NCI-H2196 (cell line): ENCODE measurements around the gene ESRRG.

ENCODE experiments used
- DNase-seq: peaks from one replicate; lab custom pipeline; 2025; ENCODE audit not compliant: unreplicated experiment; lab: John Stamatoyannopoulos, UW

ESRRG gene

GRCh38 chr1:216632980-216633379 is 90.2 kb downstream of the ESRRG start:
- DNase-seq = no peak

DNA sequence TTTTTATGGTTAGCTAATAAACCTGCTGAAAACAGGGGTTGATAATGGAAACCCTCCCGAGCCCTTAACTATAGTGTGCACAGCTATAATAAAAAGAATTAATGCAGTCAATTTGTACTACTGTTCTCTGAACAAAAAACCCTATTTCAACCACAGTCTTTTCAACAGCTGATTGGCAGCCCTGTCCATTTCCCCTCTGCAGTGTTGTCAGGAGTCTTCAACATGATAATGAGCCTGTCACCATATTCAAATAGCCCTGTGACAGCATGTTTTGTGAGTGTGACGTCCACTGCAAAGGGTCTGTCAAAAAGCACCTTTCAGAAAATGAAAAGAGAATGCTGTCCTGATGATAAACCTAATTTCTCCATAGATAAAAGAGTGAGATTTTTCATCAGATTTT is 92.7 kb downstream of the ESRRG start:
- no peak for DNase-seq

DNA sequence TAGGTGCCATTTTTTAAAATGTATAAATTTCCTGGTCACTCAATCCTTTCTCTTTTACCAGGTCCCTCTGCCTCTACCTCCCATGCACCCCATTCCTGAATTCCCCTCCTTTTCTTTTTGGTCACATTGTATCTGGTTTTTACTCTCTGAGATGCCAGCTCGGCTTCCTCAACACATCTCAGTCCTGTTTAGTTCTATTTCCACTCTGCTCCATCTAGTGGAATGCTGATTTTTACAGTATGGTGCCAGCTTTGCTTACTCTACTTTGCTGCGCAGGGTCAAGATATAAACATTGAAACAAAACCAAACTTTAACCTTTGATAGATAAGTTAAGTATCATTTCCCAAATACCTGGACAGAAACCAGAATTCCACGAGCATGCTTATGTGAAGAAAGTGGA is 96.0 kb downstream of the ESRRG start:
- no peak for DNase-seq

- no peak for DNase-seq
Observed at GRCh38 chr1:216626394-216627067, 96.7 kb downstream of the ESRRG start.

- no peak for DNase-seq
Observed at GRCh38 chr1:216621536-216621935, 101.7 kb downstream of the ESRRG start.

DNA sequence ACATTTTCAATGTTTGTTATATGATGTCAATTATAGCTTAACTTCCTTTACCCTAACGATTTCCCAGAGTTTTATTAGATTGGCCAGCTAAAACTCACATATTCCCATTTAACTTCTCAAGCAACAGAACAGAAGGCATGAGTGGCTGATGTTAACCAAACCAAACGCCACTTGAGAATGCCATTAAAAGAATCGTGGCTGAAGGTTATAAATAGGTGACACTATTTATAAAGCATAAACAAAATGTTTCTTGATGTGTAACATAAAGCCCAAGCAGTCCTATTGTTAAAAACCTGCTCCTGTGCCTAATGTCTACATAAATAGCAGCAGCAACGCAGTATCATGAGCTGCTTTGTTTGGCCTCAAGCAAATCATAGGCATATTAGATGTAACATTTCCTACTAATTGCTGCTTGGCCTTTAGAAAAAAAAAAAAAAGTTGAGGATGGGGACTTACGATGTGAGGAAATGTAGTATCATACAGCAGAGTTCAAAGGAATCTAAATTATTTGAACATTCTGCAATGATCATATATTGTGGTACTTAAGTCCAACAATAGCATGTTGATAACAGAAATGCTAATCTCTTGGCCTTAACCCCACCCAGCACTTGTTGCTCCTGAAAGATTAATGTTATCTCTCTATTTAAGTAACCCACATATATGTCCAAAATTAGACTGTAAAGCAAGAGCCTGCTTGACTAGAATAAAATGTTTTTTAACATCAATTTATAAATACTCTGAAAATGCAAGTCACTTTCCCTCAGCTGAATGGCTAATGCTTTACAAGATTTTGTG is 106.0 kb downstream of the ESRRG start:
- DNase-seq = no peak

DNA sequence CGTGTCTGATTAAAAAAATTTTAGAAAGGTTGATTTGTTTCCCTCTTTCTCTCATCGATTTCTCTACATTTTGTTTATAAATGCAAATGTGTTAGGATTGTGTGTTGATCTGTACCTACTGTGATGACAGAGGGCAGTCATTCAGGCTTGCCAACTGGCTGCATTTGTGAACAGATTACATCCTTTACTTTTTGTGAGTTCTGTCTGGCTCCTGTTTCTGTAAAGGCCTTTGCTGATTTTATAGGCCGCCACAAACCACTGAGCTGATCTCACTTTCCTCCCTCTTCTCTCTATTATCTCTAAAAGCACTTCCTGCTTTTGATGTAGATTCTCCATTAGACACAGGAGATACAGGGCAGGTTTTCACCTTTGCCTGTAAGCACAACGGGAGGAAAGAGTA is 106.8 kb downstream of the ESRRG start:
- no peak for DNase-seq

- DNase-seq = no peak
Observed at GRCh38 chr1:216614011-216614934, 109.0 kb downstream of the ESRRG start.

- DNase-seq = no peak
Observed at GRCh38 chr1:216612291-216612690, 110.9 kb downstream of the ESRRG start.

GRCh38 chr1:216607067-216607697 is 116.0 kb downstream of the ESRRG start:
- DNase-seq = no peak

DNA sequence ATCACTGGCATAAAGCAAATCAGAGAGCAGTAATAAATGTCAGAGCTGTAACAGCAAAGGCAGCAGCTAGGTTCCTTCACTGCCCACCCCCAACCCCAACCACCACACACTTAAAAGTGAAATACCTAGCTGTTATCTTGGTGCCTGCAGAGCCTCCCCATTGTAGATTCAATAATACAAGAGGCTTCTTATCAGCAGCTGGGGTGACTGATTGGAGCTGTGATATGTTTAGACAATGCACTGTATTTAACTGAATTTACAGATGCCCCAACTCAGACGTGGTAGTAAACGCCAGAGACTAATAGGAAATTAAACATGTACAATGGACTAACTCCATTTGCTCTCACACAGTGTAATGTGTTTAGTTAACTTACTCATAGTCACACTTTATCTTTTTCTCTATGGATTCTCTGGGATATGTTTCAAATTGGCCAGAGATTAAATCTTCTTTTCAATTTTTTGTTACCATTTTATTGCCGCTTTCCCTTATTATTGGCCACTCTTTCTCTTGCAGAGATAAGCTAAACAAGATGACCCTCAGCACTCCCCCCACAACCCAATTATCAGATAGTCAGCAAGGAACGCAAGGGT is 117.1 kb downstream of the ESRRG start:
- DNase-seq = no peak

DNA sequence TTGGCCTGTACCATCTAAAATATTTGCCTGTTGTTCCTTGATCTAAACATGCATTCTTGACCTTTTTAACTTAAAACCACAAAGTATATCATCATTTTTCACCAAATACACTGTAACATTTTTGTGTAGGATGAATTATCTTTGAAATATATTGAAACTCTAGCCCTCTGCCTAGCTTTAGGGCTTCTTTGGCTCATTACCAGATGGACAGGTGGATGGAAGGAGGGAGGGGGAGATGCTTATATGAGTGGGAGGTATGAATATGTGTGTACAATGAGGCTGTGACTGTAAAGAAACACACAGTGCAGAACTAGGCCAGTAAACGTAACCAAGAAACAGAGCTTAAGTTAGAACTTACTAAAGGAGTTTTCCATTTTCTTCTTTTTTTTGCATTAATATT is 118.5 kb downstream of the ESRRG start:
- DNase-seq = no peak

DNA sequence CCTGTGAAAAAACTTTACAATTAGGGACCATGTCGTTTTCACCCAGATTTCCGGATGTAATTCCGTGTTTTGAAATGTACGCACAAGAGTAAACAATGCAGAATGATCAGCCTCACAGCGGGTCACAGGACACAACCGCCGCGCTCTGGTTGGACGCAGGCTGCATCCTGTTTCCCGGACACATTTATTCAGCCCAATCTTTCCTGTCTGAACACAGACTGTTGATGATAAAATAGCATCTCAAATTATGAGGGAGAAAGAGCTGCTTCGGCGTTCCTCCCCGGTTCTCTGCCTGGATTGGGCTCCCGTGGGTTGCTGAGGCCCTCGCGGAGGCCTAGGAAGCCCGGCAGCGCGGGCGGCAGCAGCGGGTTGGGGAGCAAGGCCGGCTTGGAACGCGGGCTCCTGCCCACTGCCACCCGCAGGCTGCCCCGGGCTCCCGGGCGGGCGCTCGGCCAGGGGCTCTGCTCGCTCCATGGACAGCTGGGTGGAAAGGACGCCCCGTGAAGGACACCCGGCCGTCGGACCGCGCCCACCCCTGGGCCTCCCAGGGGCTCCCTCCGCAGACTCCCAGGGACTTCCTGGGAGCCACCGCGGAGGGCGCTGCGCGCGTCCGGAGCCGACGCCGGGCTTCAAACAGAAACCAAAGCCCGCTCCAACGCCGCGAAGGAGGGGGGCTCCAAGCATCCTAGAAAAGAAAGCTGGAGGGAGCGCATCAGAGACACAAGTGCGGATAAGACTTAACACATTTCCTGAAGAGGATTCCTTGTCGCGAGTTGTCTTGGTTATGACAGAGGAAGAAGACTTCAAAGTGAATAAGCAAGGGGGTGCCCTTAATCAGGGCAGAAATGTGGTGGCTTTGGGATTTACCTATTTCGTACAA is 122.3 kb downstream of the ESRRG start:
- DNase-seq = peak; percentile 79

GRCh38 chr1:216599851-216600250 is 123.4 kb downstream of the ESRRG start:
- no peak for DNase-seq

DNA sequence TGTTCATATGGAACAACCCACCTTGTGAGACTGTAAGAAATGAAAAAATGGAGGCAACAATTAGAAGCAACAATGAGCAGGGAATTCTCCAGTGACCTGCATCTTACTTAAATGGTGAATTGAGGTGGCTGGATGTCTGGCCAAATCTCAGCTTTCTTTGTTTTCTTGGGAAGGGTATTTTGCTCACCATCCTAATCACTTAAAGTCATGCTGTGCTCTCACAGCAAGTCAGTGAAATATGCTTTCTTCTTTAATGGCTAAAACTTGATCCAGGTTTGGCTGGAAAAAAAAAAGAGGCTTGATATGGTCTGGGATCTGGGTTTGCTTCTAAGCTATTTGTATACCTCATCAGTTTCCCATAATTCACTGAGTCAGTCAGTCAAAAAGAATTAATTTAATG is 124.8 kb downstream of the ESRRG start:
- no peak for DNase-seq

GRCh38 chr1:216596281-216596862 is 126.9 kb downstream of the ESRRG start:
- no peak for DNase-seq

- no peak for DNase-seq
Observed at GRCh38 chr1:216587715-216588114, 135.5 kb downstream of the ESRRG start.

DNA sequence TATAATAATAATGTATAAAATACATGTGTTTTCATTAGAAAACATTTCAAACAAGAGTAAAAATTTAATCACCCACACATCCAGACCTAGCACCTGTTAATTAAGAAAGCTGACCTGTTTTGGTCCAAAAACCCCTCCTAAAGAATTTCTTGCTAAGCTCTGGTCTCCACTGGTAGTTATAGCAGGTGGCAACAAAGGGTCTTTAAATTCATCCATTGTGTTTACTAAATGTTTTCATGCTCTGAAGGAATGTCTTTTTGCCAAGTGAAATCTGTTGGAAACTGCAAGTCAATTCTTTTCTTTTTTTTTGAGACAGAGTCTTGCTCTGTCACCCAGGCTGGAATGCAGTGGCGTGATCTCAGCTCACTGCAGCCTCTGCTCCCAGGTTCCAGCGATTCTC is 141.1 kb downstream of the ESRRG start:
- DNase-seq = no peak

GRCh38 chr1:216580538-216581057 is 142.6 kb downstream of the ESRRG start:
- no peak for DNase-seq
